ENCODE data around the gene ENAM. TPM values are rescaled to one million over a fixed set of nuclear protein-coding genes. Genes with fewer than 3 reads are reported as not detected.
A peak's percentile ranks its signal among the peaks of the same experiment; 100 is the strongest.

ENAM gene
- total and polyA plus RNA-seq, 2 of the 13 experiments (the other 11 are each of a cell fraction or from before 2014, with no cell fraction given) = not detected

- no peak for TF ChIP-seq PRDM4 (CRISPR knock-in tag; IDR thresholded peaks at IDR 0.05; ENCODE audit: borderline replicate concordance)
- TF ChIP-seq ZNF879 (CRISPR knock-in tag; IDR thresholded peaks at IDR 0.05) = no peak
These were observed 39.4 kb downstream of the ENAM start (continued) for GRCh38 chr4:70667740-70668535.

- no peak overlapping the region for H3K4me2 ChIP-seq (ENCODE audit: low read depth, low read length)
- no peak overlapping the region for H2AFZ ChIP-seq (ENCODE audit: low read length)
- H3K9me3 ChIP-seq (ENCODE audit: low read length) = no peaks in the 10 kb centered on the region
- no peaks in the 10 kb centered on the region for H3K4me1 ChIP-seq (ENCODE audit: insufficient read depth, low read length)
- POLR2A ChIA-PET = no interaction called here
- FAIRE-seq = no peak
- CTCF ChIA-PET (ENCODE audit: low intra/inter-chr PET ratio, low total read pairs) = no interaction called here
- H3K9ac ChIP-seq (ENCODE audit: insufficient read depth, low read depth, low read length) = no peak overlapping the region
- ATAC-seq = no peak
- H3K27ac ChIP-seq (ENCODE audit: extremely low read length, insufficient read depth, low read length) = no peak overlapping the region
- H3K4me3 ChIP-seq (replicated peaks in 1 of 3; ENCODE audit: insufficient read depth in 1 of 3, low read depth in 2 of 3, low read length in 3 of 3) = no peak overlapping the region
- H4K20me1 ChIP-seq (ENCODE audit: insufficient read depth, low read length) = no peaks in the 10 kb centered on the region
- intact Hi-C loops (cut with micrococcal nuclease; ENCODE audit: unreplicated experiment) = no loop called here
- no TSS peak for BruUV-seq (replicated peaks)
- in situ Hi-C loops (cut with HindIII; ENCODE audit: extremely low pct_ligation_motif_present, low pct_unique_long_range_greater_than_20kb) = loop anchor here (25.0 kb wide), 2 partner anchors 342 to 1042 kb away; no protein-coding TSS in a partner anchor
- H3K27me3 ChIP-seq (ENCODE audit: control insufficient read depth in 1 of 2, insufficient read depth in 2 of 2, low read length in 2 of 2) = no peaks in the 10 kb centered on the region; a peak in 1 of 5 replicates
- DNase-seq (ENCODE audit: low spot score) = no peak
- H3K36me3 ChIP-seq (replicated peaks in 1 of 2; ENCODE audit: control insufficient read depth in 1 of 2, insufficient read depth in 2 of 2, low read length in 2 of 2) = no peaks in the 10 kb centered on the region
- TF ChIP-seq ZNF142 (CRISPR knock-in tag; IDR thresholded peaks at IDR 0.05) = no peak
- TF ChIP-seq ZNF770 (CRISPR knock-in tag; IDR thresholded peaks at IDR 0.05) = peak; percentile 38; the same call in 1 of the 2 replicates
- 13% methylated on average over 5 of the region's 5 CpGs for WGBS (ENCODE audit: low lambda C conversion rate)
- H3K79me2 ChIP-seq (ENCODE audit: insufficient read depth, low read length) = no peaks in the 10 kb centered on the region
These were observed 41.9 kb downstream of the ENAM start for GRCh38 chr4:70670332-70671014.
